ENCODE data around the gene ENSA.
"Not testable (repeated sequence)": the region's sequence is repeated elsewhere in the genome, so short reads cannot be mapped to it uniquely, and the experiment has no call there.

ENSA gene

GRCh38 chr1:150629115-150629928 is at the start of gene ENSA:
Gene ENSA (minus strand): TSS chr1:150629612. CDS start chr1:150629470, 142 bp downstream.
- peak; percentile 88 to 94 (median 93) for DNase-seq (ENCODE audit: low read depth in 2 of 3, low spot score in 1 of 3)

GRCh38 chr1:150678988-150679387 is 49.6 kb upstream of the ENSA start:
- DNase-seq (ENCODE audit: low read depth in 2 of 3, low spot score in 1 of 3) = no peak

GRCh38 chr1:150674881-150675280 is 45.5 kb upstream of the ENSA start:
- no peak for DNase-seq (ENCODE audit: low read depth in 2 of 3, low spot score in 1 of 3)

GRCh38 chr1:150663321-150663720 is 33.9 kb upstream of the ENSA start:
- no peak for DNase-seq (ENCODE audit: low read depth in 2 of 3, low spot score in 1 of 3)

GRCh38 chr1:150662811-150663210 is 33.4 kb upstream of the ENSA start:
- no peak for DNase-seq (ENCODE audit: low read depth in 2 of 3, low spot score in 1 of 3)

GRCh38 chr1:150661156-150661555 is 31.7 kb upstream of the ENSA start:
- DNase-seq (ENCODE audit: low read depth in 2 of 3, low spot score in 1 of 3) = no peak

GRCh38 chr1:150660584-150660983 is 31.2 kb upstream of the ENSA start:
- DNase-seq (ENCODE audit: low read depth in 2 of 3, low spot score in 1 of 3) = no peak

- DNase-seq (ENCODE audit: low read depth in 2 of 3, low spot score in 1 of 3) = not testable (repeated sequence)
Observed at GRCh38 chr1:150657064-150657463, 27.7 kb upstream of the ENSA start.

GRCh38 chr1:150654635-150655034 is 25.2 kb upstream of the ENSA start:
- DNase-seq (ENCODE audit: low read depth in 2 of 3, low spot score in 1 of 3) = not testable (repeated sequence)

- DNase-seq (ENCODE audit: low read depth in 2 of 3, low spot score in 1 of 3) = no peak
Observed at GRCh38 chr1:150650193-150650592, 20.8 kb upstream of the ENSA start.

- no peak for DNase-seq (ENCODE audit: low read depth in 2 of 3, low spot score in 1 of 3)
Observed at GRCh38 chr1:150649441-150650075, 20.1 kb upstream of the ENSA start.

GRCh38 chr1:150642296-150642695 is 12.9 kb upstream of the ENSA start:
- no peak for DNase-seq (ENCODE audit: low read depth in 2 of 3, low spot score in 1 of 3)

- not testable (repeated sequence) for DNase-seq (ENCODE audit: low read depth in 2 of 3, low spot score in 1 of 3)
Observed at GRCh38 chr1:150641126-150641815, 11.9 kb upstream of the ENSA start.

GRCh38 chr1:150638430-150638829 is 9.0 kb upstream of the ENSA start:
- not testable (repeated sequence) for DNase-seq (ENCODE audit: low read depth in 2 of 3, low spot score in 1 of 3)

- not testable (repeated sequence) for DNase-seq (ENCODE audit: low read depth in 2 of 3, low spot score in 1 of 3)
Observed at GRCh38 chr1:150634839-150635622, 5.6 kb upstream of the ENSA start.

- DNase-seq (ENCODE audit: low read depth in 2 of 3, low spot score in 1 of 3) = no peak
Observed at GRCh38 chr1:150628766-150629114, 672 bp downstream of the ENSA start.

- no peak for DNase-seq (ENCODE audit: low read depth in 2 of 3, low spot score in 1 of 3)
Observed at GRCh38 chr1:150627826-150628410, 1.5 kb downstream of the ENSA start.

GRCh38 chr1:150626150-150626549 is 3.3 kb downstream of the ENSA start:
- peak in 2 of 3 donors; percentile 25 to 61 for DNase-seq (ENCODE audit: low read depth in 2 of 3, low spot score in 1 of 3)

GRCh38 chr1:150624546-150624945 is 4.9 kb downstream of the ENSA start:
- DNase-seq (ENCODE audit: low read depth in 2 of 3, low spot score in 1 of 3) = not testable (repeated sequence)

- DNase-seq (ENCODE audit: low read depth in 2 of 3, low spot score in 1 of 3) = not testable (repeated sequence)
Observed at GRCh38 chr1:150624134-150624533, 5.3 kb downstream of the ENSA start.

All from stimulated activated CD4-positive, alpha-beta T cell treated with anti-CD3 and anti-CD28 coated beads, Interleukin-12 subunit alpha, Interleukin-12 subunit beta, amount 100 ng/mL, for 48 hours (primary cell).